ENCODE results near the gene CCDC68.

CCDC68 gene

GRCh38 chr18:54962919-54963645, 3.8 kb upstream of the CCDC68 start:
- POLR2A ChIA-PET (ENCODE audit: low non-redundant PET): no interaction called here
- H3K27ac ChIP-seq: no peak overlapping the region
- CTCF ChIA-PET: no interaction called here
- no peak for DNase-seq (ENCODE audit: low spot score)
- TF ChIP-seq, protein P1, sequence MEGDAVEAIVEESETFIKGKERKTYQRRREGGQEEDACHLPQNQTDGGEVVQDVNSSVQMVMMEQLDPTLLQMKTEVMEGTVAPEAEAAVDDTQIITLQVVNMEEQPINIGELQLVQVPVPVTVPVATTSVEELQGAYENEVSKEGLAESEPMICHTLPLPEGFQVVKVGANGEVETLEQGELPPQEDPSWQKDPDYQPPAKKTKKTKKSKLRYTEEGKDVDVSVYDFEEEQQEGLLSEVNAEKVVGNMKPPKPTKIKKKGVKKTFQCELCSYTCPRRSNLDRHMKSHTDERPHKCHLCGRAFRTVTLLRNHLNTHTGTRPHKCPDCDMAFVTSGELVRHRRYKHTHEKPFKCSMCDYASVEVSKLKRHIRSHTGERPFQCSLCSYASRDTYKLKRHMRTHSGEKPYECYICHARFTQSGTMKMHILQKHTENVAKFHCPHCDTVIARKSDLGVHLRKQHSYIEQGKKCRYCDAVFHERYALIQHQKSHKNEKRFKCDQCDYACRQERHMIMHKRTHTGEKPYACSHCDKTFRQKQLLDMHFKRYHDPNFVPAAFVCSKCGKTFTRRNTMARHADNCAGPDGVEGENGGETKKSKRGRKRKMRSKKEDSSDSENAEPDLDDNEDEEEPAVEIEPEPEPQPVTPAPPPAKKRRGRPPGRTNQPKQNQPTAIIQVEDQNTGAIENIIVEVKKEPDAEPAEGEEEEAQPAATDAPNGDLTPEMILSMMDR (conservative IDR thresholded peaks at IDR 0.05; ENCODE audit: low read depth): no peak

DNA sequence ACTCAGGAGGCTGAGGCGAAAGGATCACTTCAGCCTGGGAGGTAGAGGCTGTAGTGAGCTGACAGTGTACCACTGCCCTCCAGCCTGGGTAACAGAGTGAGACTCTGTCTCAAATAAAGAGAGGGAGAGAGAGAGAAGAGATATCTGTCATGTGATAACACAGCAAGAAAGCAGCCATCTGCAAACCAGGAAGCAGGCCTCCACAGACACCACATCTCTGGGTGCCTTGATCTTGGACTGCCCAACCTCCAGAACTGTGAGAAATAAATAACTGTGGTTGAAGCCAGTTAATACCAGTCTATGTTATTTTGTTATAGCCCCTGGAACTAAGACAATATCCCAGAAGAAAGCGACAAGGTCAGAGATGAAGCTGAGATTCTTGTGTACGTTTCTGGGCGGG, 2.6 kb upstream of the CCDC68 start:
- TF ChIP-seq, protein P1 (conservative IDR thresholded peaks at IDR 0.05; ENCODE audit: low read depth): no peak
- ChIA-PET CTCF (no interaction called here), POLR2A (ENCODE audit: low non-redundant PET) (no interaction called here)
- H3K27ac ChIP-seq: no peak overlapping the region
- no peak for DNase-seq (ENCODE audit: low spot score)

- ChIA-PET POLR2A (ENCODE audit: low non-redundant PET) (no interaction called here), CTCF (no interaction called here)
- TF ChIP-seq, protein P1 (conservative IDR thresholded peaks at IDR 0.05; ENCODE audit: low read depth): no peak
- no peak for DNase-seq (ENCODE audit: low spot score)
- no peak overlapping the region for H3K27ac ChIP-seq
Measured at GRCh38 chr18:54961016-54961423, 1.8 kb upstream of the CCDC68 start.

DNA sequence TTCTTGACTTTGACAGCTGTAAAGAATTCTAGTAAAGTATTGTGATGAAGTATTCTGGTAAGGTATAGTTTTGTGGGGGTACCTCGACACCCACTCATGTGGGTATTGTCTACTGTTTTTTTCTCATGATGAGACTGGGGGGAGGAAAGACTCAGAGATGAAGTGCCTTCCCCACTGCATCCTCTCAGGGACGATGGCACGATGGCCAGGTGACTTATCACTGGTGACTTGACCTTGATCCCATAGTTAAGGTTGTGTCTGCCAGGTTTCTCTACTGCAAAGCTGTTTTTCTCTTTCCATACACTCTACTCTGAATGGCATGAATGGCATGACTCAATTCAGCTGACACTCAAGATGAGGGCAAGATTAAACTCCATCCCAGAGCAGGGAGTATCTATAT, 936 bp upstream of the CCDC68 start:
- POLR2A ChIA-PET (ENCODE audit: low non-redundant PET): no interaction called here
- DNase-seq (ENCODE audit: low spot score): no peak
- CTCF ChIA-PET: interaction anchor here (0.5 kb wide), 1 partner anchor 321 kb away, joined by 3 read pairs; no protein-coding TSS in a partner anchor
- H3K27ac ChIP-seq: no peak overlapping the region
- TF ChIP-seq, protein P1 (conservative IDR thresholded peaks at IDR 0.05; ENCODE audit: low read depth): no peak

DNA sequence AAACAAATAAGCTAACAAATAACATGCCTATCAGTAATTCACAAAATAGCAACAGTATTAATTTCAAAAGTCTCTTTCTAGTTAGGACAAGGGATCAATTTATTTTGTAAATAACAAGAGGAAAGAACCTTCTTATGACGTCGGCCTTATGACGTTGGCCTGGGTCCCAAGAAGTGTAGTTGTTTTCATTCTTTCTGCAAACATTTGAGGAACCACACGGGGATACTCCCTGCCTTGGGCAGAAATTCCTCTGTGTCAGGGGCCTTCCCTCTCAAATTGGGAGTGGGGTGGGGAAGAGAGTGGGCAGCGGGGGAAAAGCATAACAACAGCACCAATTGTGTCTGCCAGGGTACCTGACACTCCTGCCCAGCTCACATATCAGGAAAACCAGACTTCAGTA, 1.3 kb downstream of the CCDC68 start:
- no peak for DNase-seq (ENCODE audit: low spot score)
- TF ChIP-seq, protein P1 (conservative IDR thresholded peaks at IDR 0.05; ENCODE audit: low read depth): no peak
- ChIA-PET CTCF (no interaction called here), POLR2A (ENCODE audit: low non-redundant PET) (no interaction called here)
- no peak overlapping the region for H3K27ac ChIP-seq

GRCh38 chr18:54957296-54957832, 1.9 kb downstream of the CCDC68 start:
- CTCF ChIA-PET: no interaction called here

More at GRCh38 chr18:54957296-54957832, 1.9 kb downstream of the CCDC68 start:
- no peak overlapping the region for H3K27ac ChIP-seq
- TF ChIP-seq, protein P1 (conservative IDR thresholded peaks at IDR 0.05; ENCODE audit: low read depth): no peak
- POLR2A ChIA-PET (ENCODE audit: low non-redundant PET): no interaction called here
- DNase-seq (ENCODE audit: low spot score): no peak
